HEK293 (cell line): ENCODE data around the gene CYP4X1.
A peak's percentile ranks its signal among the peaks of the same experiment; 100 is the strongest.

Experiments used
- CTCF ChIA-PET: fragments of 350-600 bp; formaldehyde crosslinking; extraction: SDS; loops from one replicate; lab custom pipeline; 2021; ENCODE audit warnings: antibody characterized with exemption; lab: Yijun Ruan, JAX
- POLR2A ChIA-PET: fragments of 300-600 bp; formaldehyde crosslinking; extraction: SDS; loops from one replicate; lab custom pipeline; 2020; ENCODE audit warnings: antibody characterized with exemption, inconsistent platforms; lab: Yijun Ruan, JAX
- H3K27ac ChIP-seq: fragments of 200-500 bp; sonication (Bioruptor generic); 2 replicates; pipeline ENCODE4 v1.5.1; 2014; ENCODE audit warnings: low read depth, low read length, control low read depth, inconsistent platforms; ENCODE audit errors: extremely low read depth
- H3K36me3 ChIP-seq, 2 experiments: fragments of 200-500 bp in 1 of 2; sonication (Bioruptor generic) in 1 of 2; 1 replicate in 1 of 2; 2 replicates in 1 of 2; pipeline ENCODE4 v1.5.1; 2014 to 2017; ENCODE audit warnings: inconsistent platforms in 2 of 2, low read length in 2 of 2; ENCODE audit not compliant: control insufficient read depth in 2 of 2, insufficient read depth in 1 of 2
- H3K4me1 ChIP-seq: fragments of 200-500 bp; sonication (Bioruptor generic); 2 replicates; pipeline ENCODE4 v1.5.1; 2014; ENCODE audit warnings: mild to moderate bottlenecking, low read length, inconsistent platforms; ENCODE audit not compliant: control insufficient read depth, insufficient read depth
- H3K4me3 ChIP-seq: 2 replicates; pipeline ENCODE4 v1.5.1; 2011; ENCODE audit warnings: low read depth, mild to moderate bottlenecking, control low read depth, low read length, moderate library complexity
- H3K9me3 ChIP-seq: fragments of 200-500 bp; sonication (Bioruptor generic); 2 replicates; pipeline ENCODE4 v1.5.1; 2014; ENCODE audit warnings: low read depth, low read length, inconsistent platforms; ENCODE audit not compliant: control insufficient read depth, insufficient read depth
- EGR2 ChIP-seq: fragments of 450-650 bp; formaldehyde crosslinking; IDR thresholded peaks from 2 replicates; pipeline ENCODE4 v1.5.1; 2016; ENCODE audit warnings: low read depth, missing biosample characterization, missing genetic modification characterization
- FEZF1 ChIP-seq: fragments of 450-650 bp; formaldehyde crosslinking; IDR thresholded peaks from 2 replicates; pipeline ENCODE4 v1.5.1; 2016; ENCODE audit warnings: missing biosample characterization, missing genetic modification characterization
- KLF8 ChIP-seq: fragments of 450-650 bp; formaldehyde crosslinking; IDR thresholded peaks from 2 replicates; pipeline ENCODE4 v1.5.1; 2016; ENCODE audit warnings: missing biosample characterization, missing genetic modification characterization
- MZF1 ChIP-seq: fragments of 450-650 bp; formaldehyde crosslinking; IDR thresholded peaks from 2 replicates; pipeline ENCODE4 v1.5.1; 2017; ENCODE audit warnings: missing biosample characterization, missing genetic modification characterization, borderline replicate concordance
- PRDM1 ChIP-seq: fragments of 450-650 bp; formaldehyde crosslinking; IDR thresholded peaks from 2 replicates; pipeline ENCODE4; 2016; ENCODE audit warnings: missing biosample characterization, missing genetic modification characterization
- RBAK ChIP-seq: fragments of 450-650 bp; formaldehyde crosslinking; IDR thresholded peaks from 2 replicates; pipeline ENCODE4 v1.5.1; 2016; ENCODE audit warnings: missing biosample characterization, missing genetic modification characterization
- SCRT2 ChIP-seq: fragments of 450-650 bp; formaldehyde crosslinking; IDR thresholded peaks from 2 replicates; pipeline ENCODE4 v1.5.1; 2016; ENCODE audit warnings: missing biosample characterization, missing genetic modification characterization
- SP3 ChIP-seq: fragments of 450-650 bp; formaldehyde crosslinking; IDR thresholded peaks from 2 replicates; pipeline ENCODE4 v1.5.1; 2016; ENCODE audit warnings: missing biosample characterization, missing genetic modification characterization
- ZEB2 ChIP-seq: fragments of 450-650 bp; formaldehyde crosslinking; IDR thresholded peaks from 2 replicates; pipeline ENCODE4 v1.5.1; 2016; ENCODE audit warnings: missing biosample characterization, missing genetic modification characterization
- ZFHX2 ChIP-seq: fragments of 450-650 bp; formaldehyde crosslinking; conservative IDR thresholded peaks from 2 replicates; pipeline ENCODE4 v1.5.1; 2016; ENCODE audit warnings: missing biosample characterization, missing genetic modification characterization
- ZIC2 ChIP-seq: fragments of 450-650 bp; formaldehyde crosslinking; IDR thresholded peaks from 2 replicates; pipeline ENCODE4 v1.5.1; 2016; ENCODE audit warnings: missing biosample characterization, missing genetic modification characterization
- ZNF16 ChIP-seq: fragments of 450-650 bp; formaldehyde crosslinking; IDR thresholded peaks from 2 replicates; pipeline ENCODE4 v1.5.1; 2016; ENCODE audit warnings: low read depth, missing biosample characterization, missing genetic modification characterization
- ZNF174 ChIP-seq: fragments of 450-650 bp; formaldehyde crosslinking; IDR thresholded peaks from 2 replicates; pipeline ENCODE4 v1.5.0; 2017; ENCODE audit warnings: missing biosample characterization, mild to moderate bottlenecking, missing genetic modification characterization
- ZNF175 ChIP-seq: fragments of 450-650 bp; formaldehyde crosslinking; IDR thresholded peaks from 2 replicates; pipeline ENCODE4 v1.5.1; 2016; ENCODE audit warnings: missing biosample characterization, missing genetic modification characterization
- ZNF19 ChIP-seq: fragments of 450-650 bp; formaldehyde crosslinking; IDR thresholded peaks from 2 replicates; pipeline ENCODE4; 2016; ENCODE audit warnings: missing biosample characterization, missing genetic modification characterization, low read depth
- ZNF214 ChIP-seq: fragments of 450-650 bp; formaldehyde crosslinking; IDR thresholded peaks from 2 replicates; pipeline ENCODE4 v1.5.1; 2017; ENCODE audit warnings: missing biosample characterization, mild to moderate bottlenecking, missing genetic modification characterization, borderline replicate concordance
- ZNF473 ChIP-seq: fragments of 450-650 bp; formaldehyde crosslinking; IDR thresholded peaks from 2 replicates; pipeline ENCODE4 v1.5.1; 2017; ENCODE audit warnings: missing biosample characterization, missing genetic modification characterization
- ZNF501 ChIP-seq: fragments of 450-650 bp; formaldehyde crosslinking; IDR thresholded peaks from 2 replicates; pipeline ENCODE4 v1.5.1; 2016; ENCODE audit warnings: missing biosample characterization, missing genetic modification characterization
- ZNF555 ChIP-seq: fragments of 450-650 bp; formaldehyde crosslinking; conservative IDR thresholded peaks from 2 replicates; pipeline ENCODE4 v1.5.1; 2017; ENCODE audit warnings: missing biosample characterization, mild to moderate bottlenecking, missing genetic modification characterization, inconsistent platforms
- ZNF571 ChIP-seq: fragments of 450-650 bp; formaldehyde crosslinking; IDR thresholded peaks from 2 replicates; pipeline ENCODE4 v1.5.0; 2017; ENCODE audit warnings: missing biosample characterization, missing genetic modification characterization
- ZNF664 ChIP-seq: fragments of 450-650 bp; formaldehyde crosslinking; IDR thresholded peaks from 2 replicates; pipeline ENCODE4 v1.5.1; 2016; ENCODE audit warnings: missing biosample characterization, missing genetic modification characterization
- ZNF747 ChIP-seq: fragments of 450-650 bp; formaldehyde crosslinking; IDR thresholded peaks from 2 replicates; pipeline ENCODE4 v1.5.1; 2016; ENCODE audit warnings: missing biosample characterization, missing genetic modification characterization
- ZNF776 ChIP-seq: fragments of 450-650 bp; formaldehyde crosslinking; IDR thresholded peaks from 2 replicates; pipeline ENCODE4 v1.5.0; 2017; ENCODE audit warnings: missing biosample characterization, missing genetic modification characterization, borderline replicate concordance
- ZNF791 ChIP-seq: fragments of 450-650 bp; formaldehyde crosslinking; IDR thresholded peaks from 2 replicates; pipeline ENCODE4 v1.5.1; 2016; ENCODE audit warnings: missing biosample characterization, missing genetic modification characterization
- ZSCAN30 ChIP-seq: fragments of 450-650 bp; IDR thresholded peaks from 2 replicates; pipeline ENCODE4 v1.5.1; 2018; ENCODE audit warnings: missing biosample characterization, mild to moderate bottlenecking, missing genetic modification characterization, moderate library complexity
- TF ChIP-seq, protein P1 (sequence below): fragments of 450-650 bp; formaldehyde crosslinking; IDR thresholded peaks from 2 replicates; pipeline ENCODE4 v1.5.1; 2016; ENCODE audit warnings: missing biosample characterization, missing genetic modification characterization
- TF ChIP-seq, protein P2 (sequence below): fragments of 450-650 bp; formaldehyde crosslinking; IDR thresholded peaks from 2 replicates; pipeline ENCODE4 v1.5.1; 2016; ENCODE audit warnings: missing biosample characterization, missing genetic modification characterization
- TF ChIP-seq, protein P3 (sequence below): fragments of 450-650 bp; formaldehyde crosslinking; IDR thresholded peaks from 2 replicates; pipeline ENCODE4 v1.5.1; 2016; ENCODE audit warnings: missing biosample characterization, missing genetic modification characterization
- TF ChIP-seq, protein P4 (sequence below): fragments of 450-650 bp; formaldehyde crosslinking; IDR thresholded peaks from 2 replicates; pipeline ENCODE4 v1.5.1; 2016; ENCODE audit warnings: missing biosample characterization, missing genetic modification characterization

The CYP4X1 gene

DNA sequence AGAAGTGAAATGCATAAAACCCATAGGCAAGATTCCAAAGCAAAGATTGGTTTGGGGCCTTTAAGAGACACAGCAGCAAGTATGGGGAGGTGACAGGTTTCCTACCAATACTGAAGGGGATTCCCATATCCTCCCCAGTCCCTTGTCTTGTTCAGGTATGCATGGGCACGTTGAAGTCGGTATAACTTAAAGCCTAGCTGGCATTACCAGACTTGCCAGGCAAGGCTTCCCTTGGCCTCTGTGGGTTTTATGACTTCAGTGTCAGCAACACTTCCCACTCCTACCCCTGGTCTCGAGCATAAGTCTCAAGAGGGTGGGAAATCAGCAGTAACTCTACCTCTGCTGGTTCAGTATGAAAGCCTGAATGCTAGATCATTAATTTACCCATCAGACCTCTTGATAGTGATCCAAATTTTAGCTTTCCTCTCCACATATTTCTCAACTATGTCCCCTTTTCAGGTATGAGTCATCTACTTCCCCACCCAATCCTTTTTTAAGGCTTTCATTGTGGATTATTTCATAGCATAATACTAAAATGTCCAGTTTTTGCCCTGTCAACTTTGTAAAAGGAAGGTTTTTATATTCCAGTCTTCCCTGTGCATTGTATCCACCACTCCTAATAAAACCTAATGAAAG is 6.8 kb downstream of the CYP4X1 start:
- ChIA-PET CTCF (interaction anchor here (0.7 kb wide), 1 partner anchor 581 kb away, joined by 3 read pairs; no protein-coding TSS in a partner anchor), POLR2A (no interaction called here)
- H3K9me3 ChIP-seq = no peaks in the 10 kb centered on the region
- H3K4me3 ChIP-seq = no peak overlapping the region
- peaks cover 28% of the 10 kb centered on the region for H3K4me1 ChIP-seq
- peak overlapping the region; percentile 17; the same call in 1 of the 2 replicates for H3K27ac ChIP-seq
- H3K36me3 ChIP-seq = peaks cover 0 to 11% of the 10 kb centered on the region in 2 experiments; a peak in 2 of 3 replicates
- TF ChIP-seq ZNF175 (tag by site-specific recombination) = no peak
- 0 out of 2 replicates have a peak, but pooled peaks have one; percentile 7 for TF ChIP-seq EGR2 (tag by site-specific recombination)
- TF ChIP-seq, protein P1, sequence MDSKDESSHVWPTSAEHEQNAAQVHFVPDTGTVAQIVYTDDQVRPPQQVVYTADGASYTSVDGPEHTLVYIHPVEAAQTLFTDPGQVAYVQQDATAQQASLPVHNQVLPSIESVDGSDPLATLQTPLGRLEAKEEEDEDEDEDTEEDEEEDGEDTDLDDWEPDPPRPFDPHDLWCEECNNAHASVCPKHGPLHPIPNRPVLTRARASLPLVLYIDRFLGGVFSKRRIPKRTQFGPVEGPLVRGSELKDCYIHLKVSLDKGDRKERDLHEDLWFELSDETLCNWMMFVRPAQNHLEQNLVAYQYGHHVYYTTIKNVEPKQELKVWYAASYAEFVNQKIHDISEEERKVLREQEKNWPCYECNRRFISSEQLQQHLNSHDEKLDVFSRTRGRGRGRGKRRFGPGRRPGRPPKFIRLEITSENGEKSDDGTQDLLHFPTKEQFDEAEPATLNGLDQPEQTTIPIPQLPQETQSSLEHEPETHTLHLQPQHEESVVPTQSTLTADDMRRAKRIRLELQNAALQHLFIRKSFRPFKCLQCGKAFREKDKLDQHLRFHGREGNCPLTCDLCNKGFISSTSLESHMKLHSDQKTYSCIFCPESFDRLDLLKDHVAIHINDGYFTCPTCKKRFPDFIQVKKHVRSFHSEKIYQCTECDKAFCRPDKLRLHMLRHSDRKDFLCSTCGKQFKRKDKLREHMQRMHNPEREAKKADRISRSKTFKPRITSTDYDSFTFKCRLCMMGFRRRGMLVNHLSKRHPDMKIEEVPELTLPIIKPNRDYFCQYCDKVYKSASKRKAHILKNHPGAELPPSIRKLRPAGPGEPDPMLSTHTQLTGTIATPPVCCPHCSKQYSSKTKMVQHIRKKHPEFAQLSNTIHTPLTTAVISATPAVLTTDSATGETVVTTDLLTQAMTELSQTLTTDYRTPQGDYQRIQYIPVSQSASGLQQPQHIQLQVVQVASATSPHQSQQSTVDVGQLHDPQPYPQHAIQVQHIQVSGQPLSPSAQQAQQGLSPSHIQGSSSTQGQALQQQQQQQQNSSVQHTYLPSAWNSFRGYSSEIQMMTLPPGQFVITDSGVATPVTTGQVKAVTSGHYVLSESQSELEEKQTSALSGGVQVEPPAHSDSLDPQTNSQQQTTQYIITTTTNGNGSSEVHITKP (tag by site-specific recombination) = peak; percentile 57

DNA sequence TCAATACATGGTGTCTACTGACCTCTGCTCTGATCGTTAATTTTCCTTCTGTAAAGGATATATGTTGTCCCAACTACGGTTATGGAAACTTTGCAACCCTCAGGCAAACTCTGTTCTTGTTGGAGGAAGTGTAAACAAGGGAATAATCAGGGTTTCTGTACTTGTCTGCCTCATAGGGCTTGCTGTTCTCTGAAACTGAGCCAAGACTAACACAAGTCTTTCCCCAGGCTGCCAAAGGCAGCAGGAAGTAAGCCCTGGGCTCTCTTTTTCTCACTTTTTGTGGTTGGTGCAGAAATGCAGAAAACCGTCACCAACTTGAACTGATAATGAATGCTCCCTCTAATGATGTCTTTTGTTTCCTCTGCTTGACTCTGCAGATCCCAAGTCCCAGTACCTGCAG is 7.6 kb downstream of the CYP4X1 start:
- H3K4me1 ChIP-seq = peaks cover 28% of the 10 kb centered on the region
- peaks cover 0 to 11% of the 10 kb centered on the region in 2 experiments; a peak in 2 of 3 replicates for H3K36me3 ChIP-seq
- peak overlapping the region; percentile 13; the same call in 1 of the 2 replicates for H3K27ac ChIP-seq
- H3K4me3 ChIP-seq = no peak overlapping the region
- POLR2A ChIA-PET = no interaction called here
- no peaks in the 10 kb centered on the region for H3K9me3 ChIP-seq
- CTCF ChIA-PET = interaction anchor here (0.6 to 0.7 kb wide), 2 partner anchors 305 to 581 kb away, joined by 3 read pairs; no protein-coding TSS in a partner anchor
- TF ChIP-seq SCRT2 (tag by site-specific recombination) (no peak), ZNF174 (tag by site-specific recombination) (no peak), ZNF571 (tag by site-specific recombination) (no peak), RBAK (tag by site-specific recombination) (no peak), ZEB2 (tag by site-specific recombination) (no peak), ZIC2 (peak; percentile 22; the same call in 1 of the 2 replicates), KLF8 (tag by site-specific recombination) (no peak), ZNF791 (no peak), PRDM1 (tag by site-specific recombination) (no peak), ZNF664 (tag by site-specific recombination) (no peak), ZNF19 (no peak), ZNF555 (tag by site-specific recombination) (no peak), ZNF473 (tag by site-specific recombination) (no peak), MZF1 (tag by site-specific recombination) (no peak), ZNF776 (tag by site-specific recombination) (no peak), SP3 (no peak), ZNF16 (tag by site-specific recombination) (no peak), FEZF1 (tag by site-specific recombination) (peak; percentile 72), ZSCAN30 (no peak), ZNF501 (tag by site-specific recombination) (no peak), ZFHX2 (tag by site-specific recombination) (no peak), ZNF747 (tag by site-specific recombination) (no peak), ZNF214 (tag by site-specific recombination) (no peak)
- TF ChIP-seq, protein P2, sequence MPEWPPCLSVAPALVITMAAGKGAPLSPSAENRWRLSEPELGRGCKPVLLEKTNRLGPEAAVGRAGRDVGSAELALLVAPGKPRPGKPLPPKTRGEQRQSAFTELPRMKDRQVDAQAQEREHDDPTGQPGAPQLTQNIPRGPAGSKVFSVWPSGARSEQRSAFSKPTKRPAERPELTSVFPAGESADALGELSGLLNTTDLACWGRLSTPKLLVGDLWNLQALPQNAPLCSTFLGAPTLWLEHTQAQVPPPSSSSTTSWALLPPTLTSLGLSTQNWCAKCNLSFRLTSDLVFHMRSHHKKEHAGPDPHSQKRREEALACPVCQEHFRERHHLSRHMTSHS (tag by site-specific recombination) = no peak
- TF ChIP-seq, protein P3, sequence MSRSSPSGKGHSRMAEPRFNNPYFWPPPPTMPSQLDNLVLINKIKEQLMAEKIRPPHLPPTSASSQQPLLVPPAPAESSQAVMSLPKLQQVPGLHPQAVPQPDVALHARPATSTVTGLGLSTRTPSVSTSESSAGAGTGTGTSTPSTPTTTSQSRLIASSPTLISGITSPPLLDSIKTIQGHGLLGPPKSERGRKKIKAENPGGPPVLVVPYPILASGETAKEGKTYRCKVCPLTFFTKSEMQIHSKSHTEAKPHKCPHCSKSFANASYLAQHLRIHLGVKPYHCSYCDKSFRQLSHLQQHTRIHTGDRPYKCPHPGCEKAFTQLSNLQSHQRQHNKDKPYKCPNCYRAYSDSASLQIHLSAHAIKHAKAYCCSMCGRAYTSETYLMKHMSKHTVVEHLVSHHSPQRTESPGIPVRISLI (tag by site-specific recombination) = no peak
- TF ChIP-seq, protein P4, sequence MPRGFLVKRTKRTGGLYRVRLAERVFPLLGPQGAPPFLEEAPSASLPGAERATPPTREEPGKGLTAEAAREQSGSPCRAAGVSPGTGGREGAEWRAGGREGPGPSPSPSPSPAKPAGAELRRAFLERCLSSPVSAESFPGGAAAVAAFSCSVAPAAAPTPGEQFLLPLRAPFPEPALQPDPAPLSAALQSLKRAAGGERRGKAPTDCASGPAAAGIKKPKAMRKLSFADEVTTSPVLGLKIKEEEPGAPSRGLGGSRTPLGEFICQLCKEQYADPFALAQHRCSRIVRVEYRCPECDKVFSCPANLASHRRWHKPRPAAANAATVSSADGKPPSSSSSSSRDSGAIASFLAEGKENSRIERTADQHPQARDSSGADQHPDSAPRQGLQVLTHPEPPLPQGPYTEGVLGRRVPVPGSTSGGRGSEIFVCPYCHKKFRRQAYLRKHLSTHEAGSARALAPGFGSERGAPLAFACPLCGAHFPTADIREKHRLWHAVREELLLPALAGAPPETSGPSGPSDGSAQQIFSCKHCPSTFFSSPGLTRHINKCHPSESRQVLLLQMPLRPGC (tag by site-specific recombination) = no peak
